PC-3 (cell line): ENCODE data around the gene FAM53B. TPM values are rescaled to one million over a fixed set of nuclear protein-coding genes. Genes with fewer than 3 reads are reported as not detected.

Experiments
- ATAC-seq: fragments of 200-7000 bp; cut with Tn5 transposase; 2 replicates; pipeline ENCODE4 v1.9.1; 2020; ENCODE audit warnings: mild to moderate bottlenecking, moderate library complexity
- BruUV-seq: library from RNA; stranded (reverse); fragments of 400-500 nt; replicated peaks from 2 replicates; lab custom pipeline; 2021; lab: Mats Ljungman, UMichigan
- CTCF ChIA-PET: fragments of 300-600 bp; sonication (Branson Sonifier 250); formaldehyde crosslinking; loops from one replicate; lab custom pipeline; 2022; ENCODE audit warnings: antibody characterized with exemption; lab: Charles Lee
- POLR2A ChIA-PET: fragments of 300-600 bp; sonication (Branson Sonifier 250); formaldehyde crosslinking; loops from one replicate; lab custom pipeline; 2022; ENCODE audit warnings: antibody characterized with exemption; ENCODE audit not compliant: unreplicated experiment; lab: Charles Lee
- DNase-seq: peaks from one replicate; pipeline ENCODE4 v3.0.0-alpha.2; 2015
- H2AFZ ChIP-seq: fragments of 300-600 bp; sonication (generic); 2 replicates; pipeline ENCODE4 v1.6.0; 2016; ENCODE audit warnings: antibody characterized with exemption, low read length
- H3F3A ChIP-seq: fragments of 300-600 bp; sonication (generic); one replicate; pipeline ENCODE4 v1.6.0; 2017; ENCODE audit warnings: antibody characterized with exemption, low read length, control low read depth, mild to moderate bottlenecking; ENCODE audit not compliant: unreplicated experiment
- H3K27ac ChIP-seq: fragments of 300-600 bp; sonication (generic); 2 replicates; pipeline ENCODE4 v1.5.1; 2016; ENCODE audit warnings: mild to moderate bottlenecking, low read length
- H3K27me3 ChIP-seq: fragments of 300-600 bp; sonication (generic); 2 replicates; pipeline ENCODE4 v1.6.1; 2016; ENCODE audit warnings: low read length, mixed read lengths
- H3K36me3 ChIP-seq: fragments of 300-600 bp; sonication (generic); 2 replicates; pipeline ENCODE4 v1.6.1; 2016; ENCODE audit warnings: low read depth, mixed run types, low read length, mixed read lengths
- H3K4me1 ChIP-seq: fragments of 300-600 bp; sonication (generic); 2 replicates; pipeline ENCODE4 v1.5.1; 2016; ENCODE audit warnings: low read length; ENCODE audit not compliant: insufficient read depth
- H3K4me2 ChIP-seq: fragments of 300-600 bp; sonication (generic); 2 replicates; pipeline ENCODE4 v1.6.0; 2016; ENCODE audit warnings: low read length
- H3K4me3 ChIP-seq: fragments of 300-600 bp; sonication (generic); 2 replicates; pipeline ENCODE4 v1.5.1; 2016; ENCODE audit warnings: mild to moderate bottlenecking, low read length, mixed read lengths
- H3K79me2 ChIP-seq: fragments of 300-600 bp; sonication (generic); 2 replicates; pipeline ENCODE4 v1.6.1; 2017; ENCODE audit warnings: low read length, mixed read lengths
- H3K9ac ChIP-seq: fragments of 300-600 bp; sonication (generic); 2 replicates; pipeline ENCODE4 v1.6.0; 2016; ENCODE audit warnings: mild to moderate bottlenecking, low read length
- H3K9me2 ChIP-seq: fragments of 300-600 bp; sonication (generic); replicated peaks from 2 replicates; pipeline ENCODE4 v1.6.1; 2016; ENCODE audit warnings: mixed run types, low read length, mixed read lengths
- H3K9me3 ChIP-seq: fragments of 300-600 bp; sonication (generic); 2 replicates; pipeline ENCODE4 v1.6.1; 2016; ENCODE audit warnings: low read length, mixed read lengths
- H4K20me1 ChIP-seq: fragments of 300-600 bp; sonication (generic); 2 replicates; pipeline ENCODE4 v1.6.1; 2016; ENCODE audit warnings: low read length, mixed read lengths
- EZH2 ChIP-seq: fragments of 300-600 bp; sonication (generic); IDR thresholded peaks from one replicate; pipeline ENCODE4 v1.6.1; 2017; ENCODE audit warnings: antibody characterized with exemption, mild to moderate bottlenecking, low read length; ENCODE audit not compliant: unreplicated experiment
- EZH2phosphoT487 ChIP-seq: fragments of 300-600 bp; sonication (generic); IDR thresholded peaks from 2 replicates; pipeline ENCODE4 v1.6.1; 2018; ENCODE audit warnings: mild to moderate bottlenecking, antibody characterized with exemption, low read length, borderline replicate concordance
- intact Hi-C: fragments of 100-400 bp; cut with micrococcal nuclease; formaldehyde crosslinking; loops from 2 replicates; pipeline ENCODE4 v1.9.0; 2023
- total RNA-seq: library from RNA; depleted of rRNA; stranded (reverse); fragments of >200 nt; gene quantifications from 2 replicates; pipeline ENCODE4 v1.2.3, GENCODE V29; 2014
- TF ChIP-seq, protein P1 (sequence below): fragments of 300-600 bp; sonication (generic); conservative IDR thresholded peaks from 2 replicates; pipeline ENCODE4 v1.5.1; 2017; ENCODE audit warnings: antibody characterized with exemption, low read depth, mild to moderate bottlenecking, low read length

The FAM53B gene
- total RNA-seq, 1 experiment from 2014 or later = 19.4 TPM

DNA sequence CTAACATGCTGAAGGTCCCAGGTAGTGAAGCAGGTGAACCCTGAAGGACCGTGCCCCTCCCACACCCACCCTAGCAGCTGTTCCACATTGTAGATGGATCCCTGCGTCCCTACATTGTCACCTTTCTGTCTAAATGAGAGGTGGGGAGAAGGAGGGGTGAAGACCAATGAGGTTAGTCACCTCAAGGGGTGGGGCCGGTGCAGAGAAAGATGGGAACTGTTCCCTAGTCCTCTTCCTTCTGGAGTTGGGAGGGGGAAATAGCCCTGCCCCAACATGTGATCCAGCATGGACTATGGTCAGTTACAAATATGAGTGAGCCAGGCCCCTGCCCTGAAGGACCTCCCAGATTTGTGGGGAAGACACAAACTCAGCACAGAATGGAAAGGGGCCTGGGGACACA, 158.0 kb downstream of the FAM53B start:
- H3K4me2 ChIP-seq = no peak overlapping the region
- H3F3A ChIP-seq = no peaks in the 10 kb centered on the region
- TF ChIP-seq, protein P1, sequence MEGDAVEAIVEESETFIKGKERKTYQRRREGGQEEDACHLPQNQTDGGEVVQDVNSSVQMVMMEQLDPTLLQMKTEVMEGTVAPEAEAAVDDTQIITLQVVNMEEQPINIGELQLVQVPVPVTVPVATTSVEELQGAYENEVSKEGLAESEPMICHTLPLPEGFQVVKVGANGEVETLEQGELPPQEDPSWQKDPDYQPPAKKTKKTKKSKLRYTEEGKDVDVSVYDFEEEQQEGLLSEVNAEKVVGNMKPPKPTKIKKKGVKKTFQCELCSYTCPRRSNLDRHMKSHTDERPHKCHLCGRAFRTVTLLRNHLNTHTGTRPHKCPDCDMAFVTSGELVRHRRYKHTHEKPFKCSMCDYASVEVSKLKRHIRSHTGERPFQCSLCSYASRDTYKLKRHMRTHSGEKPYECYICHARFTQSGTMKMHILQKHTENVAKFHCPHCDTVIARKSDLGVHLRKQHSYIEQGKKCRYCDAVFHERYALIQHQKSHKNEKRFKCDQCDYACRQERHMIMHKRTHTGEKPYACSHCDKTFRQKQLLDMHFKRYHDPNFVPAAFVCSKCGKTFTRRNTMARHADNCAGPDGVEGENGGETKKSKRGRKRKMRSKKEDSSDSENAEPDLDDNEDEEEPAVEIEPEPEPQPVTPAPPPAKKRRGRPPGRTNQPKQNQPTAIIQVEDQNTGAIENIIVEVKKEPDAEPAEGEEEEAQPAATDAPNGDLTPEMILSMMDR = no peak
- TF ChIP-seq EZH2 (no peak), EZH2phosphoT487 (no peak)
- ChIA-PET POLR2A (no interaction called here), CTCF (no interaction called here)
- H3K27me3 ChIP-seq = no peaks in the 10 kb centered on the region
- no peaks in the 10 kb centered on the region for H3K36me3 ChIP-seq
- no peak overlapping the region for H3K4me3 ChIP-seq
- ATAC-seq = no peak
- no TSS peak for BruUV-seq
- no peak overlapping the region for H2AFZ ChIP-seq
- no peak overlapping the region for H3K27ac ChIP-seq
- no peak for DNase-seq
- no peaks in the 10 kb centered on the region for H4K20me1 ChIP-seq
- no peaks in the 10 kb centered on the region for H3K9me3 ChIP-seq
- no peaks in the 10 kb centered on the region for H3K9me2 ChIP-seq
- intact Hi-C loops = no loop called here
- no peaks in the 10 kb centered on the region for H3K79me2 ChIP-seq
- H3K4me1 ChIP-seq = no peaks in the 10 kb centered on the region
- H3K9ac ChIP-seq = no peak overlapping the region

DNA sequence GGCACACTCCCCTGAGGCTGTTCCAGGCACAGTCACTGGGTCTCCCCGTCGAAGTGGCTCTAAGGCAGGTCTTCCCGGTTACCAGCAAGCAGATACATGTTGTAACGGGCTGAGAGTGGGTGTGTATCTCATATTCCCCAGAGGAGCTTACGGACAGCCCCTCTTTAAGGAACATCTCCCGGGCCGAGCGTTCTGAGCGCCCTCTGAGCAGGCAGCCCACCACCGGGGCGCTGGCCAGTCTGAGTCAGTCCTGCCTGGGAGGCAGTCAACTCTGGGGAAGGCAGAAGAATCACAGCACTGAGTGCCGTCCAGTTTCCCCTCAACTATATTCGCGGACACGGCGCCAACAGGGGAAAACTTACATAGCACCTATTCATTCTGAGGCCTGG, 165.2 kb downstream of the FAM53B start:
- H3K4me2 ChIP-seq = no peak overlapping the region
- H3F3A ChIP-seq = no peaks in the 10 kb centered on the region
- H3K9me2 ChIP-seq = no peaks in the 10 kb centered on the region
- no peaks in the 10 kb centered on the region for H4K20me1 ChIP-seq
- H3K27ac ChIP-seq = no peak overlapping the region
- H3K4me3 ChIP-seq = no peak overlapping the region
- BruUV-seq = no TSS peak
- H3K9me3 ChIP-seq = no peaks in the 10 kb centered on the region
- H3K36me3 ChIP-seq = no peaks in the 10 kb centered on the region
- no peaks in the 10 kb centered on the region for H3K4me1 ChIP-seq
- TF ChIP-seq, protein P1 = no peak
- TF ChIP-seq EZH2 (no peak), EZH2phosphoT487 (no peak)
- ChIA-PET CTCF (no interaction called here), POLR2A (no interaction called here)
- H3K27me3 ChIP-seq = no peaks in the 10 kb centered on the region
- no peak overlapping the region for H2AFZ ChIP-seq
- H3K9ac ChIP-seq = no peak overlapping the region
- no peak for ATAC-seq
- DNase-seq = no peak
- no peaks in the 10 kb centered on the region for H3K79me2 ChIP-seq
- intact Hi-C loops = no loop called here

DNA sequence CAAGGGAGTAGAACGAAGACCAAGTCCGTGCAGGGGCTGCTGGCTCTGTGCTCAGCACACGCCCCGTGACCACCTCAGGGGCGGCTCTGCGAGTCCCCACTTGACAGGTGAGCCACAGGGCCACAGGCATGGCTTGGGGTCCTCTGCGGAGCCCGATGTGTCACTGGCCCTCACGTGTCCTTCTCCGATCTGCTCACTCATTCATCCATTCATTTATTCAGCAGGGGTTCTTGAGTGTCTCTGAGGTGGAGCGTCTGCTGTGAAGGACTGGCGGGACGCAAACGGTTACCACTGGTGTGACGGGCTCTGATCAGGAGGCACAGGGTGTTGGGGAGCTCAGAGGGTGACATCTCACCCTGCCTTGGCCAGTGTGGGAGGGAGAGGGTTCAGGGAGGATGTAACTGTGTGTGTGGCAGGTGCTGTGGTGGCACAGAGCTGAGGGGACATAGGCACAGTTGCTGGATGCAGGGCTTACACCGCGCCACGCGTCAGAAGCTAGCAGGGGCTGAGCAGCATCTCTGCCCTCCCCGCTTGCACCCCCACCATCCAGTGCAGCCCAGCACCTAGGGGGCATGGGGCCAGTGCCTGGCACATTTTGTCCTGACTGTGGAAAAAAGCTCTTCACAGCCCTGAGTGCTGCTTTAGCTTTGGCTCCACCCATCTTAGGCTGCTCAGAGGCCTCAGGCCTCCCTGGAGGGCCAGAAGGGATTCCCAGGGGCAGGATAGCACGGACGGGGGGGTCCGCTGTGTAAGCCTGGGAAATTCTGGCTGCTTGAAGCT, 165.8 kb downstream of the FAM53B start:
- Histone ChIP-seq H3K4me3 (no peak overlapping the region), H3K4me2 (no peak overlapping the region), H3K36me3 (no peaks in the 10 kb centered on the region), H3K9ac (no peak overlapping the region), H2AFZ (no peak overlapping the region), H4K20me1 (no peaks in the 10 kb centered on the region), H3K27me3 (no peaks in the 10 kb centered on the region), H3K9me3 (no peaks in the 10 kb centered on the region), H3F3A (no peaks in the 10 kb centered on the region), H3K79me2 (no peaks in the 10 kb centered on the region), H3K9me2 (no peaks in the 10 kb centered on the region), H3K27ac (no peak overlapping the region), H3K4me1 (no peaks in the 10 kb centered on the region)
- DNase-seq = no peak
- ChIA-PET POLR2A (no interaction called here), CTCF (no interaction called here)
- intact Hi-C loops = no loop called here
- no TSS peak for BruUV-seq
- no peak for ATAC-seq
- TF ChIP-seq, protein P1 = no peak
- TF ChIP-seq EZH2phosphoT487 (no peak), EZH2 (no peak)
